C4-2B (cell line): Measurements from ENCODE around the gene CNBD2.

ENCODE experiments used
- CTCF ChIP-seq: fragments of 450-650 bp; conservative IDR thresholded peaks from 2 replicates; pipeline ENCODE4 v1.5.1; 2017; ENCODE audit warnings: mild to moderate bottlenecking
- ZFX ChIP-seq: fragments of 450-650 bp; IDR thresholded peaks from 2 replicates; pipeline ENCODE4 v1.6.1; 2017

- no peak for TF ChIP-seq CTCF
- TF ChIP-seq ZFX: no peak
Measured at GRCh38 chr20:36052117-36052513, 83.7 kb downstream of the CNBD2 start.
